Effector memory CD8-positive, alpha-beta T cell (primary cell): ENCODE results near the gene IQCN.
A peak's percentile ranks its signal among the peaks of the same experiment; 100 is the strongest.

Source experiments
- ATAC-seq: fragments of 150-1000 bp; cut with Tn5 transposase; replicated peaks from 2 replicates; pipeline ENCODE4 v1.10.0; 2021; ENCODE audit warnings: mild to moderate bottlenecking, moderate library complexity
- DNase-seq, 3 experiments: peaks; one replicate each; pipeline ENCODE4 v3.0.0; 2021
- H3K27ac Mint-ChIP-seq, 2 donors: one replicate each; pipeline ENCODE4 v1.8.0; 2022; ENCODE audit warnings: mild to moderate bottlenecking in 2 of 2, mixed read lengths in 2 of 2, moderate library complexity in 2 of 2
- H3K27me3 Mint-ChIP-seq, 2 donors: one replicate each; pipeline ENCODE4 v1.8.0; 2022; ENCODE audit warnings: mixed read lengths in 2 of 2
- H3K36me3 Mint-ChIP-seq: one replicate; pipeline ENCODE4 v1.8.0; 2022; ENCODE audit warnings: mild to moderate bottlenecking, moderate library complexity, mixed read lengths; ENCODE audit not compliant: insufficient read depth
- H3K4me1 Mint-ChIP-seq, 2 donors: one replicate each; pipeline ENCODE4 v1.8.0; 2022; ENCODE audit warnings: low read depth in 2 of 2, mixed read lengths in 2 of 2
- H3K4me3 Mint-ChIP-seq, 2 donors: one replicate each; pipeline ENCODE4 v1.8.0; 2022; ENCODE audit warnings: mild to moderate bottlenecking in 2 of 2, mixed read lengths in 2 of 2, moderate library complexity in 2 of 2
- H3K9me3 Mint-ChIP-seq, 2 donors: one replicate each; pipeline ENCODE4 v1.8.0; 2022; ENCODE audit warnings: mixed read lengths in 2 of 2

Gene IQCN

DNA sequence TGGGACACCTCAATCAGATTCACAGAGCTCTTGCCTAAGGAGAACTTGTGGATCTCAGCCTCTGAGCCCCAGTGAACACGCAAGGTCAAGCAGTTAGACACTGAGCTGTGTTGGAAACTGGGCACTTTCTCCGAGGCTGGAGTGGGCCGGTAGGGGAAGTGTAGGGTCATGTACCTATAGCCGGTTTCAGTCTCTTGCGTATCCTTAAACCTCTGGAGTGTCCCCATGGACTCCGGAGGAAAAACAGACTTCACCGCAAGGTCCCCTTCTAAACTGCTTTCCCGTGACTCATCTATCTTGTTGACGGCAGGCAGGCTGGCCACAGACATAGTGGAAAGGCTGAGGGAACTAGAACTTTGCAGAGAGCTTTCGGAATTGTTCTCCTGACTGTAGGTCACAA lies 11.3 kb downstream of the IQCN start:
- Mint-ChIP-seq H3K4me1 (peaks cover 9 to 12% of the 10 kb centered on the region in 2 donors), H3K36me3 (peaks cover 59% of the 10 kb centered on the region), H3K27me3 (no peaks in the 10 kb centered on the region), H3K4me3 (no peak overlapping the region), H3K27ac (no peak overlapping the region), H3K9me3 (no peaks in the 10 kb centered on the region)
- no peak for DNase-seq
- ATAC-seq: no peak

DNA sequence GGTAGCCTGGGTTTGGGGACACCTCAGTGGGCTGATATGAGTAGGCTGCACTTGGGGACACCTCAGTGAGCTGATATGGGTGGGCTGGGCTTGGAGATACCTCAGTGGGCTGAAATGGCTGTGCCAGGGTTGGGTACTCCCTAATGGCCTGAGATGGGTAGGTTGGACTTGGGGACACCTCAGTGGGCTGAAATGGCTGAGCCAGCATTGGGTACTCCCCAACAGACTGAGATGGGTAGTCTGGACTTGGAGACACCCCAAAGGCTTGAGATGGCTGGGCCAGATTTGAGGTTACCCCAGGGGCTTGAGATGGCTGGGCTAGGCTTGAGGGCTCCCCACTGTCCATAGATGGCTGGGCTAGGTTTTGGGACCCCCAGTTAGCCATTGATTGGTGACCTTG lies 12.1 kb downstream of the IQCN start:
- Mint-ChIP-seq H3K27me3 (no peaks in the 10 kb centered on the region), H3K9me3 (no peaks in the 10 kb centered on the region), H3K27ac (no peak overlapping the region), H3K4me1 (peaks cover 9 to 12% of the 10 kb centered on the region in 2 donors), H3K4me3 (no peak overlapping the region), H3K36me3 (peaks cover 52% of the 10 kb centered on the region)
- DNase-seq (no peak), ATAC-seq (no peak)

DNA sequence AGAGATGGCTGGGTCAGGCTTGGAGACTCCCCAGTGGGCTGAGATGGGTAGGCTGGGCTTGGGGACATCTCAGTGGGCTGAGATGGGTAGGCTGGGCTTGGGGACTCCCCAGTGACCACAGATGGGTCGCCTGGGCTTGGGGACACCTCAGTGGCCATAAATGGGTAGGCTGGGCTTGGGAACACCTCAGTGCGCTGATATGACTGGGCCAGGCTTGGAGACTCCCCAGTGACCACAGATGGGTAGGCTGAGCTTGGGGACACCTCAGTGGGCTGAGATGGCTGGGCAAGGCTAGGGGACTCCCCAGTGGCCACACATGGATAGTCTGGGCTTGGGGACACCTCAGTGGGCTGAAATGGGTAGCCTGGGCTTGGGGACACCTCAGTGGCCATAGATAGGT lies 12.8 kb downstream of the IQCN start:
- no peak overlapping the region for H3K4me3 Mint-ChIP-seq
- no peaks in the 10 kb centered on the region for H3K27me3 Mint-ChIP-seq
- H3K9me3 Mint-ChIP-seq: no peaks in the 10 kb centered on the region
- H3K36me3 Mint-ChIP-seq: peaks cover 45% of the 10 kb centered on the region
- ATAC-seq: no peak
- H3K4me1 Mint-ChIP-seq: peaks cover 8 to 12% of the 10 kb centered on the region in 2 donors
- H3K27ac Mint-ChIP-seq: no peak overlapping the region
- DNase-seq: no peak

DNA sequence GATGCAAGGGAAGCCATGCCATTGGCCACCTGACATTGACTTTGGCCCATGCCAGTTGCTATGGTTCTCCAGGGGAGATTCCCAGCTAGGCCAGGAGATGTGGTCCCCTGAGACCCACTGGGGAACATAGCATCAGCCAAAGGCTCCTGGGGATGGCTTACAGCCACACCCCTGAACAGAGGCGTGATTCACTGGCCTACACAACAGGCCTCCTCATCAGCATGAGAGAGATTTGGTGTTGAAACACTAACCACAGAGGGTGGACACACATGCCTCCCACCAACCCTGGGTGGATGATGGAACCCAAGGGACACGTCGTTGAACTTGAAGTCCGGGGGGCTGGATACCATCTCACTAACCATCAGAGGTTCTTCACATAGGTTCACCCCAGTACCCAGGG lies 14.4 kb downstream of the IQCN start:
- DNase-seq: peak in 1 of 3 experiments; percentile 1
- no peak for ATAC-seq
- Mint-ChIP-seq H3K4me3 (no peak overlapping the region), H3K27me3 (peaks cover 6 to 9% of the 10 kb centered on the region in 2 donors), H3K4me1 (peaks cover 4 to 11% of the 10 kb centered on the region in 2 donors), H3K27ac (no peak overlapping the region), H3K9me3 (no peaks in the 10 kb centered on the region), H3K36me3 (peaks cover 32% of the 10 kb centered on the region)

DNA sequence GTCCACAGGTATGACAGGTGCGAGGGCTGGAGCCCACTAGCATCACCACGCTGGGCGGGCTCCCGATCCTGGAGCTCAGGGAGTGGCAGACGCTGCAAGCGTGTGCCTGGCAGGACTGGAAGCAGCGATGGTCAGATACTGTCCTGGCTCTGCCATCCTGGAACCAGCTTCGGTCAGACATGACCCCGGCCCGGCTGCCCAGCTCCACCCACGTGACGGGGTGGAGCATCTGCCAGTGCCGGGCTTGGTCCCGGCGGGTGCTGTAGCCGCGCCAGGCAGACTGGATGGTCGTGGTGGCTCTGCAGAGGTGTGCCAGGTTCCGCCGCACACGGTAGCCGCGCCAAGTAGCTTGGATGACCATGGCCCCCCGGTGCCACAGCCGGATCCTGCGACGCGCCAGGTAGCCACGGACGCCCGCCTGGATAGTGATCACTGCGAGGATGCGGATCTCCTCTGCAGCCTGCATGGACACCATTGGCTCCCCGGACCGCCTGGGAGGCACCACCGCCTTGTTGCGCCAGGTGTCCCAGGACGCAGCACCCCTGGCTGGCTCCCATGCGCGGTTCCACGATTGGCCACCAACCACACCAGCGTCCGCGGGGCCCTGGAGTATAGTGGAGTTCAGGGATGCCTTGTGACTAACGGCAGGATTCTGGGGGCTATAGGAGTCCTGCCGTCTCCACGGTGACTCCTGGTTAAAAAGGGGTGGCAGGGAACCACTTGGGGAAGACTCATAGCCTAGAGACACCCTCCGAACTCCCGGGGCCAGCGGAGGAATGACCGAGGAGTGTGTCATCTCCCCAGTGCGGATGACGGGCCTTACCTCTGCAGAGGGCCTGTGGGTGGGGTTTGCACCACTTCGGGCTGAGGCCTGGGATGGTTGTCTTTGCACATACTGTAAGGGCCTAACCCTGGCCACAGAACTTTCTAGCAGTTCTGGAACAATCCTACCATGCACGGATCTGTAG lies 16.5 kb downstream of the IQCN start:
- no peak for ATAC-seq
- Mint-ChIP-seq H3K27ac (no peak overlapping the region), H3K4me3 (no peak overlapping the region), H3K4me1 (peaks cover 4 to 8% of the 10 kb centered on the region in 2 donors), H3K9me3 (no peaks in the 10 kb centered on the region), H3K27me3 (peaks cover 6 to 29% of the 10 kb centered on the region in 2 donors), H3K36me3 (peaks cover 34% of the 10 kb centered on the region)
- DNase-seq: peak in 1 of 3 experiments; percentile 6

DNA sequence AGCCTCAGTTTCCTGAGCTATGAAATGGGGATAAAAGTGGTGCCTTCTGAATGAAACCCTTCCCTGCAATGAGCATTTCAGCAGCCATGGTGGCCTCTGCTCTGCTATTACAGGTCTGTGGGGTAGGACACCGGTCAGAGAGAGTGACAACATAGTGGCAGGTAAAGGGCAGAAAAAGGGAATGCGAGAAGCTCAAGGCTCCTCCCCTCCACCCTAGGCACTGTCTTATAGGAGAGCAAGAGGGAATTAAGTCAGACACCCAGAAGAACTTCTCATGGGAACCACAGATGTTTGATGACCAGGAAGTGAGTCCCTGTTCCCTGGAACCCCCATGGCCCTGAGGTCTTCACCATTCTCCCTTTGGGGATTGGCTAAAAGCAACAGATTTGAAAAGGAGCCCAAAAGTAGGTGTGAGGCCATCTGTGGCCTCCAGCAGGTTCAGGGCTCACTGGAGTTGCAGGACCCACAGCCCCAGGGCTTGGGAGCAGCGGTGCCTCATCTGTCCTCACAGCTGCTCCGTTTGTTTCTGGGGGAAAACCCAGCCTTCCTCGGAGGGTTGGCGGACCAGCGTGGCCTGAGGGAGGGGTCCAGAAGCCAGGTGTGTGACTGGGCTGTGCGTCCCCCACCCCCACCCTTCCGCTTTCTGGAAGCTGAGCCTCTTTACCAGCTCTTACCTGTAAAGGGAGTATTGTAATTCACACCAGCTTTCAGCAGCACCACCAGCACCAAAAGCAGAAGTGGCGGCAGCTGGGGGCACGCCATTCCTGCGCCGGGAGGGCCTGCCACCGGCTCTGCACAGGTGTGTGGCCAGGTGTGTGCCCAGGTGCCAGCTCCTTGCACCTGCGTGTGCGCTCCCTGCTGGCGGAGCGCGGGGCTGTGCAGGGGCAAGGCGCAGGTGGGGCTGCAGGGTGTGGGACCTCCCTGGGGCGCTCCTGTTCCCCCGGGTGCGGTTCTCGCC lies 19.4 kb downstream of the IQCN start:
- Mint-ChIP-seq H3K27me3 (peaks cover 16 to 44% of the 10 kb centered on the region in 2 donors), H3K36me3 (peaks cover 13% of the 10 kb centered on the region), H3K27ac (no peak overlapping the region), H3K4me1 (peaks cover 3 to 6% of the 10 kb centered on the region in 2 donors), H3K4me3 (no peak overlapping the region), H3K9me3 (no peaks in the 10 kb centered on the region)
- no peak for DNase-seq
- peak; percentile 31 for ATAC-seq

DNA sequence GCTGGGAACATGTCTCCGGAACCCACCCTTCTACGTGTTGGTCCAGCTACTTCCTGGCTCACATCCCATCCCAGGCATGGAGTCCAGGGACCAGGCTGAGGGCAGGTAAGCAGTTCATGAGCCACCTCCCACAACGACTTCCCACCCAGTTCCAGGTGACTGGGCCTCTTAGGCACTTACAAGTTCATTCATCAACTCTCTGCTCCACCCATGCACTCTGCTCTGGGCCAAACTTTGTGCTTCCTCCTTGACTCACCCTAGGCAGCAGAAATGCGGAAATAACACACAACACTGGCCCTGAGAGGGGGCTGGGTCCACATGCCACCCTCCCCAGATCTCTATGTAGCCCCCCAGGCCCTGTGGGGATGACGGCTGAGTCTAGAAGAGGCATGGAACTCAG lies 20.5 kb downstream of the IQCN start:
- H3K4me3 Mint-ChIP-seq: no peak overlapping the region
- H3K36me3 Mint-ChIP-seq: peaks cover 8% of the 10 kb centered on the region
- no peak overlapping the region for H3K27ac Mint-ChIP-seq
- no peaks in the 10 kb centered on the region for H3K9me3 Mint-ChIP-seq
- H3K4me1 Mint-ChIP-seq: peaks cover 3 to 6% of the 10 kb centered on the region in 2 donors
- DNase-seq: no peak
- ATAC-seq: no peak
- peaks cover 16 to 45% of the 10 kb centered on the region in 2 donors for H3K27me3 Mint-ChIP-seq

DNA sequence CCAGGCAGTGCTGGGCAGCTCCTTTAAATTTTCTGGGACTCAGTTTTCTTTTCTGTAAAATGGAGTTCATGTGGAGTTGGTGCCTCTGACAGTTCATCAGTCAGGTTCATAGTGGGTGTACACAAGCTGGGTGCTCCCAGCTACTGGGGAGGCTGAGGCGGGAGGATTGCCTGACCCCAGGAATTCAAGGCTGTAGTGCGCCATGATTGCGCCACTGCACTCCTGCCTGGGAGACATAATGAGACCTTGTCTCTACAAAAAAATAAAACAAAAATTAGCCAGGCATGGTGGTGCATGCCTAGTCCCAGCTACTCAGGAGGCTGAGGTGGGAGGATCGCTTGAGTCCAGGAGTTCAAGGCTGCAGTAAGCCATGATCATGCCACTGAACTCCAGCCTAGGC lies 21.1 kb downstream of the IQCN start:
- Mint-ChIP-seq H3K36me3 (peaks cover 8% of the 10 kb centered on the region), H3K27ac (no peak overlapping the region), H3K9me3 (no peaks in the 10 kb centered on the region), H3K4me3 (no peak overlapping the region), H3K4me1 (peaks cover 3 to 6% of the 10 kb centered on the region in 2 donors), H3K27me3 (peaks cover 21 to 51% of the 10 kb centered on the region in 2 donors)
- no peak for DNase-seq
- ATAC-seq: no peak

DNA sequence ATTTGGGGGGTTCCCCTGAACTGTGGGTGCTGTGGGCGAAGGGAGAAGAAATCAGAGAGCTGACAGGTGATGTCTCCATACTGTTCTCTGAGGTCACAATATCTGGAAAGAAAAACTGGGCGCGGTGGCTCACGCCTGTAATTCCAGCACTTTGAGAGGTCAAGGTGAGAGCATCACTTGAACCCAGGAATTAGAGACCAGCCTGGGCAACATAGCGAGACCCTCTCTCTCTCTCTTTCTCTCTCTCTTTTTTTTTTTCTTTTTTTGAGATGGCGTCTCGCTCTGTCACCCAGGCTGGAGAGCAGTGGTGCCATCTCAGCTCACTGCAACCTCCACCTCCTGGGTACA lies 21.9 kb downstream of the IQCN start:
- peaks cover 23 to 57% of the 10 kb centered on the region in 2 donors for H3K27me3 Mint-ChIP-seq
- H3K4me1 Mint-ChIP-seq: peaks cover 3 to 6% of the 10 kb centered on the region in 2 donors
- ATAC-seq: no peak
- no peak for DNase-seq
- H3K9me3 Mint-ChIP-seq: no peaks in the 10 kb centered on the region
- no peak overlapping the region for H3K27ac Mint-ChIP-seq
- H3K36me3 Mint-ChIP-seq: peaks cover 8% of the 10 kb centered on the region
- H3K4me3 Mint-ChIP-seq: no peak overlapping the region

DNA sequence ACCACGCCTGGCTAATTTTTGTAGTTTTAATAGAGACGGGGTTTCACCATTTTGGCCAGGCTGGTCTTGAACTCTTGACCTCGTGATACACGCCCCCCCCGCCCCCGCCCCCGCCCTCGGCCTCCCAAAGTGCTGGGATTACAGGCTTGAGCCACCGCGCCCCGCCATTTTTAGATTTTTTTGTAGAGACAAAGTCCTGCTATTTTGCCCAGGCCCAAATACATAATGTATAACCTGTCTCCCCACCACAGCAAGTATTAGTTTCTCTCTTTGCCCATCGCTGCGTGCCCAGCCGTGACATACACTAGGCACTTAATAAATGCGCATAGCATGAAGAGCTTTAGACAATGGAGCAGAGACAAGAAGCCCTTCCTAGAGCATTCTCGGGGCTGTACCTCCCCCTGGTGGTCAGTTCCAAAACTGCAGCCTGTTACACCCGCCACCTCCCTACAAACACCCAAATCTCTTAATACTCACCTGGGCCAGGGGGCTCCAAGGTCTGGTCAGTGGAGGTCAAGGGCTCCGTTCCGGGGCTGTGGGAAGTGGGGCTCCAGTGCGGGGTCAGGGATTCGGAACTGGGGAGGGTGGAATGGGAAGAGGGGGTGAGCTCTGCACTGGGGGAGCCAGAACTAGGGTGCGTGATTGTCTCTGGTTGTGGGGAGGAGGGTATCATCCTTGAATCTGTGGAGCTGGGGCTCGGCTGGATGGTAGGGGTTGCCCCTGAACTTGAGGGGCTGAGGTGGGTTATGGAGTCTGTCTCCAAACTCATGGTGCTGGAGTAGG lies 22.5 kb downstream of the IQCN start:
- H3K27ac Mint-ChIP-seq: no peak overlapping the region
- H3K36me3 Mint-ChIP-seq: peaks cover 8% of the 10 kb centered on the region
- H3K4me3 Mint-ChIP-seq: no peak overlapping the region
- peaks cover 23 to 57% of the 10 kb centered on the region in 2 donors for H3K27me3 Mint-ChIP-seq
- H3K9me3 Mint-ChIP-seq: no peaks in the 10 kb centered on the region
- ATAC-seq (peak; percentile 89), DNase-seq (peak; percentile 82 to 84 (median 82))
- H3K4me1 Mint-ChIP-seq: peaks cover 3 to 6% of the 10 kb centered on the region in 2 donors

DNA sequence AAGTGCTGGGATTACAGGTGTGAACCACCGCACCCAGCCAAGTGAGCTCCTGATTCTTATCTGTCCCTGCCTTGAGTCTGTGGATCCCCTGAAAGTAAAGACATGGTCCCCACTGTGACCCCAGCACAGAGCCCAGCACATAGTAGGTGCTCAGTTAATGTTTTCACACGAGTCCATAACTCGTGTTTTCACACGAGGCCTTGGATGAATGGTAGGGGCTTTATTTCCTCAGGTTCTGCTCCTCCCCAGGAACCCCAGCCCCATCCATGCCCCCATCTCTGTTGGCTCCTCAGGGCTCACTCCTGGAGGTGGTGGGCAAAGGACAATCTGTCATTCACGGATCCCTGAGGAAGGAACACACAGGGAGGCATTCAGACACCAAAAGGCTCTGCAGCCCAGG lies 24.4 kb downstream of the IQCN start:
- Mint-ChIP-seq H3K9me3 (no peaks in the 10 kb centered on the region), H3K27me3 (peaks cover 17 to 48% of the 10 kb centered on the region in 2 donors), H3K36me3 (peaks cover 8% of the 10 kb centered on the region), H3K4me3 (no peak overlapping the region), H3K27ac (no peak overlapping the region), H3K4me1 (peaks cover 3% of the 10 kb centered on the region in 2 donors)
- DNase-seq (no peak), ATAC-seq (no peak)

DNA sequence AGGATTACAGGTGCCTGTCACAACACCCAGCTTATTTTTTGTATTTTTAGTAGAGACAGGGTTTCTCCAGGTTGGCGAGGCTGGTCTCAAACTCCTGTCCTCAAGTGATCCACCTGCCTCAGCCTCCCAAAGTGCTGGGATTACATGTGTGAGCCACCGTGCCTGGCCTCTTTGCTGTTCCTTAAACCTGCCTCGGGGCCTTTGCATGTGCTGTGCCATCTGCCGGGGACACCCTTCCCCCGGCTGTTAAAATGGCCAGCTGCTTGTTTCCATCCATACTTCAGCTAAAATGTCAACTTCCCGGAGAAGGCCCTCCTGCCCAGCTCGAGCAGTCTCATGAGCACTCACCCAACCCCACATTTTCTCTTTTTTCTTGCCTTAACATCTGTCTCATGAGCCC lies 29.0 kb downstream of the IQCN start:
- H3K36me3 Mint-ChIP-seq: no peaks in the 10 kb centered on the region
- H3K27me3 Mint-ChIP-seq: peaks cover 13% of the 10 kb centered on the region in 2 donors
- DNase-seq (no peak), ATAC-seq (no peak)
- H3K4me1 Mint-ChIP-seq: no peaks in the 10 kb centered on the region
- H3K4me3 Mint-ChIP-seq: no peak overlapping the region
- H3K9me3 Mint-ChIP-seq: no peaks in the 10 kb centered on the region
- no peak overlapping the region for H3K27ac Mint-ChIP-seq

DNA sequence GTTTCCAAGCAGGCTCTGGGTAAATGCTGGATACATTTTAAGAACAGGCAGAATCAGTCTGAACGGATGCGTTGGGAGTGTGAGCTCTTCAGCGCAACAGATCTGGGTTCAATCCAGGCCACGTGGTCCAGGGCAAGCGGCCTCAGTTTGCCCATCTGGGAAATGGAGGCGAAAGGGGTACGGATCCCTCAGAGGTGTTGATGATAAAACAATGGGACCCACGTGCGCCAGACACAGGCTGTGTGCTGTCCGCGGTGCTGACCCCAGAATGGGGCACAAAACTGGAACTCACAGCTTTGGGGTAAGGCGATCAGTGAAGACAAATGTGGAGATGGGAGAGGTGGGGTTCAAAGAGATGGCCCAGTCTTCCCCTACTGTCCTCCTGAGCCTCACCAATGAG lies 34.9 kb downstream of the IQCN start:
- Mint-ChIP-seq H3K4me1 (no peaks in the 10 kb centered on the region), H3K4me3 (no peak overlapping the region), H3K27me3 (peaks cover 34 to 38% of the 10 kb centered on the region in 2 donors), H3K36me3 (no peaks in the 10 kb centered on the region), H3K9me3 (no peaks in the 10 kb centered on the region), H3K27ac (no peak overlapping the region)
- ATAC-seq (no peak), DNase-seq (no peak)
